CD4-positive, alpha-beta T cell treated with Interleukin-15 for 4 hours (primary cell): Measurements from ENCODE around the gene CLIC2.

Experiments used
- DNase-seq: peaks from one replicate; pipeline ENCODE4 v3.0.0-alpha.2; 2020; ENCODE audit warnings: low spot score

The CLIC2 gene

GRCh38 chrX:155262970-155263754 lies 71.3 kb downstream of the CLIC2 start:
- peak; percentile 13 for DNase-seq

GRCh38 chrX:155259752-155260151 lies 74.7 kb downstream of the CLIC2 start:
- no peak for DNase-seq

- DNase-seq, result no peak
These were observed 83.0 kb downstream of the CLIC2 start for GRCh38 chrX:155251391-155251790.

GRCh38 chrX:155247497-155247896 lies 86.9 kb downstream of the CLIC2 start:
- DNase-seq, result no peak

- DNase-seq, result no peak
These were observed 87.7 kb downstream of the CLIC2 start for GRCh38 chrX:155246748-155247147.

- DNase-seq, result no peak
These were observed 92.1 kb downstream of the CLIC2 start for GRCh38 chrX:155242300-155242699.

- DNase-seq, result no peak
These were observed 96.7 kb downstream of the CLIC2 start for GRCh38 chrX:155237719-155238118.

- DNase-seq, result no peak
These were observed 98.5 kb downstream of the CLIC2 start for GRCh38 chrX:155235891-155236290.

- no peak for DNase-seq
These were observed 103.3 kb downstream of the CLIC2 start for GRCh38 chrX:155231163-155231562.
